Umbilical cord (tissue), 2 donors: ENCODE measurements around the gene ATG5. TPM values are rescaled to one million over a fixed set of nuclear protein-coding genes. Genes with fewer than 3 reads are reported as not detected.
"Not testable (repeated sequence)": the region's sequence is repeated elsewhere in the genome, so short reads cannot be mapped to it uniquely, and the experiment has no call there.

ENCODE experiments used
- DNase-seq: peaks from one replicate; pipeline ENCODE4 v3.0.0-alpha.2; 2015; ENCODE audit warnings: low spot score
- total RNA-seq: library from RNA; depleted of rRNA; stranded (reverse); fragments of >200 nt; gene quantifications from one replicate; pipeline ENCODE4 v1.2.3, GENCODE V29; 2014; ENCODE audit warnings: low replicate concordance; ENCODE audit not compliant: insufficient read depth

ATG5 gene
- total RNA-seq, 1 donor from 2014 or later = 65.0 TPM

GRCh38 chr6:106315765-106316374, 9.7 kb downstream of the ATG5 start:
- no peak for DNase-seq

GRCh38 chr6:106309766-106310373, 15.7 kb downstream of the ATG5 start:
- DNase-seq = peak; percentile 30

- DNase-seq = peak; percentile 16
These were observed 16.6 kb downstream of the ATG5 start for GRCh38 chr6:106308985-106309384.

GRCh38 chr6:106305740-106306139, 19.8 kb downstream of the ATG5 start:
- no peak for DNase-seq

GRCh38 chr6:106300944-106301343, 24.6 kb downstream of the ATG5 start:
- peak; percentile 21 for DNase-seq

GRCh38 chr6:106300020-106300780, 25.4 kb downstream of the ATG5 start:
- DNase-seq = no peak

GRCh38 chr6:106293116-106293515, 32.4 kb downstream of the ATG5 start:
- DNase-seq = no peak

- no peak for DNase-seq
These were observed 34.6 kb downstream of the ATG5 start for GRCh38 chr6:106290954-106291353.

GRCh38 chr6:106290032-106290431, 35.5 kb downstream of the ATG5 start:
- DNase-seq = no peak

GRCh38 chr6:106287215-106287614, 38.3 kb downstream of the ATG5 start:
- peak; percentile 71 for DNase-seq

GRCh38 chr6:106286746-106287145, 38.8 kb downstream of the ATG5 start:
- DNase-seq = no peak

GRCh38 chr6:106283481-106283880, 42.1 kb downstream of the ATG5 start:
- no peak for DNase-seq

GRCh38 chr6:106281661-106282060, 43.9 kb downstream of the ATG5 start:
- no peak for DNase-seq

- DNase-seq = no peak
These were observed 44.5 kb downstream of the ATG5 start for GRCh38 chr6:106281088-106281487.

GRCh38 chr6:106279179-106279578, 46.4 kb downstream of the ATG5 start:
- no peak for DNase-seq

- DNase-seq = no peak
These were observed 49.9 kb downstream of the ATG5 start for GRCh38 chr6:106275692-106276091.

GRCh38 chr6:106273087-106273486, 52.5 kb downstream of the ATG5 start:
- no peak for DNase-seq

GRCh38 chr6:106272287-106272686, 53.3 kb downstream of the ATG5 start:
- DNase-seq = no peak

GRCh38 chr6:106270414-106270813, 55.1 kb downstream of the ATG5 start:
- no peak for DNase-seq

GRCh38 chr6:106269268-106269919, 56.2 kb downstream of the ATG5 start:
- not testable (repeated sequence) for DNase-seq

GRCh38 chr6:106268500-106268899, 57.1 kb downstream of the ATG5 start:
- not testable (repeated sequence) for DNase-seq

GRCh38 chr6:106264433-106264832, 61.1 kb downstream of the ATG5 start:
- DNase-seq = not testable (repeated sequence)
